Ascending aorta (tissue), 2 donors: ENCODE results near the gene SERTAD2. TPM values are rescaled to one million over a fixed set of nuclear protein-coding genes. Genes with fewer than 3 reads are reported as not detected.

Experiments used
- DNase-seq, 2 donors: peaks; one replicate each; pipeline ENCODE4 v3.0.0-alpha.2; 2019; ENCODE audit warnings: low spot score in 2 of 2
- H3K27ac ChIP-seq, 2 donors: fragments of 200-600 bp; sonication (generic); one replicate each; pipeline ENCODE4 v1.5.1; 2016 to 2017; ENCODE audit warnings: mild to moderate bottlenecking in 1 of 2
- H3K27me3 ChIP-seq: fragments of 200-600 bp; sonication (generic); one replicate; pipeline ENCODE4 v1.5.1; 2017
- H3K36me3 ChIP-seq, 2 donors: fragments of 200-600 bp; sonication (generic); one replicate each; pipeline ENCODE4 v1.5.1; 2016
- H3K4me1 ChIP-seq, 2 donors: fragments of 200-600 bp; sonication (generic); one replicate each; pipeline ENCODE4 v1.5.1; 2016 to 2017; ENCODE audit warnings: mild to moderate bottlenecking in 1 of 2
- H3K4me3 ChIP-seq, 2 donors: fragments of 200-600 bp; sonication (generic); one replicate each; pipeline ENCODE4 v1.5.1; 2016 to 2017; ENCODE audit warnings: mild to moderate bottlenecking in 1 of 2
- H3K9me3 ChIP-seq, 2 donors: fragments of 200-600 bp; sonication (generic); one replicate each; pipeline ENCODE4 v1.5.1; 2016
- CTCF ChIP-seq, 3 experiments: fragments of 200-600 bp in 2 of 3; fragments of 450-650 bp in 1 of 3; sonication (generic) in 2 of 3; IDR thresholded peaks; one replicate each; pipeline ENCODE4 v1.5.1; 2016 to 2019; ENCODE audit warnings: antibody characterized with exemption in 3 of 3, mild to moderate bottlenecking in 1 of 3, moderate library complexity in 1 of 3
- intact Hi-C: fragments of 100-400 bp; cut with DNase I; formaldehyde crosslinking; loops from one replicate; pipeline ENCODE4 v1.15.1; 2023
- total RNA-seq: library from RNA; depleted of rRNA; stranded (reverse); fragments of >200 nt; gene quantifications from one replicate; pipeline ENCODE4 v1.1.0, GENCODE V29; 2016

SERTAD2 gene
- total RNA-seq, 1 donor from 2014 or later, result 8.7 TPM

- Histone ChIP-seq H3K36me3 (peaks cover 4 to 11% of the 10 kb centered on the region in 2 donors), H3K4me3 (no peak overlapping the region), H3K27ac (no peak overlapping the region), H3K27me3 (no peaks in the 10 kb centered on the region), H3K4me1 (peaks cover 0 to 9% of the 10 kb centered on the region in 2 donors), H3K9me3 (no peaks in the 10 kb centered on the region)
- intact Hi-C loops, result loop anchor here (5.0 kb wide), 1 partner anchor 308 kb away; no protein-coding TSS in a partner anchor
- no peak for DNase-seq
- TF ChIP-seq CTCF (IDR thresholded peaks at IDR 0.05), result no peak
Measured at GRCh38 chr2:64640153-64641044, 13.3 kb downstream of the SERTAD2 start.

- no peak for DNase-seq
- Histone ChIP-seq H3K27ac (no peak overlapping the region), H3K36me3 (peaks cover 8 to 19% of the 10 kb centered on the region in 2 donors), H3K27me3 (no peaks in the 10 kb centered on the region), H3K4me1 (peaks cover 0 to 9% of the 10 kb centered on the region in 2 donors), H3K4me3 (no peak overlapping the region), H3K9me3 (no peaks in the 10 kb centered on the region)
- intact Hi-C loops, result loop anchor here (5.0 kb wide), 1 partner anchor 307 kb away; no protein-coding TSS in a partner anchor
- no peak for TF ChIP-seq CTCF (IDR thresholded peaks at IDR 0.05)
Measured at GRCh38 chr2:64639691-64640090, 14.0 kb downstream of the SERTAD2 start.

GRCh38 chr2:64638502-64639120, 15.1 kb downstream of the SERTAD2 start:
- no peak overlapping the region for H3K4me3 ChIP-seq
- H3K9me3 ChIP-seq, result no peaks in the 10 kb centered on the region
- H3K27ac ChIP-seq, result no peak overlapping the region
- TF ChIP-seq CTCF (IDR thresholded peaks at IDR 0.05), result no peak
- DNase-seq, result no peak
- peaks cover 0 to 3% of the 10 kb centered on the region in 2 donors for H3K4me1 ChIP-seq
- no peaks in the 10 kb centered on the region for H3K27me3 ChIP-seq
- H3K36me3 ChIP-seq, result peaks cover 8 to 27% of the 10 kb centered on the region in 2 donors
- intact Hi-C loops, result no loop called here

- Histone ChIP-seq H3K9me3 (no peaks in the 10 kb centered on the region), H3K27ac (no peak overlapping the region), H3K27me3 (no peaks in the 10 kb centered on the region), H3K36me3 (peaks cover 8 to 33% of the 10 kb centered on the region in 2 donors), H3K4me3 (no peak overlapping the region), H3K4me1 (no peaks in the 10 kb centered on the region)
- DNase-seq, result no peak
- intact Hi-C loops, result no loop called here
- TF ChIP-seq CTCF (IDR thresholded peaks at IDR 0.05), result no peak
Measured at GRCh38 chr2:64637931-64638330, 15.8 kb downstream of the SERTAD2 start.

- Histone ChIP-seq H3K36me3 (peaks cover 8 to 33% of the 10 kb centered on the region in 2 donors), H3K27ac (no peak overlapping the region), H3K4me3 (no peak overlapping the region), H3K27me3 (no peaks in the 10 kb centered on the region), H3K9me3 (no peaks in the 10 kb centered on the region), H3K4me1 (no peaks in the 10 kb centered on the region)
- intact Hi-C loops, result no loop called here
- TF ChIP-seq CTCF (IDR thresholded peaks at IDR 0.05), result no peak
- DNase-seq, result no peak
Measured at GRCh38 chr2:64637000-64637635, 16.6 kb downstream of the SERTAD2 start.
